Fibroblast of lung (primary cell): ENCODE measurements around the gene MROH2B. TPM values are rescaled to one million over a fixed set of nuclear protein-coding genes. Genes with fewer than 3 reads are reported as not detected.

Experiments
- DNase-seq, 2 donors: peaks; one replicate each; pipeline versions ENCODE4 v3.0.0 to v3.0.0-alpha.2; 2010; ENCODE audit warnings: low read depth in 2 of 2
- H2AFZ ChIP-seq: 2 replicates; pipeline ENCODE4 v1.5.1; 2012; ENCODE audit warnings: low read length, control low read depth, inconsistent platforms
- H3K27ac ChIP-seq: 2 replicates; pipeline ENCODE4 v1.5.1; 2011; ENCODE audit warnings: low read length, control low read depth; ENCODE audit not compliant: insufficient read depth
- H3K27me3 ChIP-seq: 2 replicates; pipeline ENCODE4 v1.5.1; 2011; ENCODE audit warnings: mild to moderate bottlenecking, low read length; ENCODE audit not compliant: control insufficient read depth, insufficient read depth
- H3K36me3 ChIP-seq: 2 replicates; pipeline ENCODE4 v1.5.1; 2011; ENCODE audit warnings: low read length; ENCODE audit not compliant: control insufficient read depth, insufficient read depth
- H3K4me1 ChIP-seq: 2 replicates; pipeline ENCODE4 v1.5.1; 2011; ENCODE audit warnings: low read length; ENCODE audit not compliant: control insufficient read depth, insufficient read depth; ENCODE audit errors: extremely low read depth
- H3K4me2 ChIP-seq: 2 replicates; pipeline ENCODE4 v1.5.1; 2011; ENCODE audit warnings: low read length, control low read depth; ENCODE audit not compliant: insufficient read depth; ENCODE audit errors: extremely low read depth
- H3K4me3 ChIP-seq, 4 experiments: fragments of 200-600 bp in 1 of 4; sonication (generic) in 1 of 4; replicated peaks in 1 of 4; 2 replicates each; pipeline ENCODE4 v1.5.1; 2011 to 2016; ENCODE audit warnings: low read length in 4 of 4, low read depth in 3 of 4, mild to moderate bottlenecking in 3 of 4, control low read depth in 2 of 4, inconsistent platforms in 1 of 4, mixed read lengths in 1 of 4; ENCODE audit not compliant: insufficient read depth in 1 of 4; ENCODE audit errors: control extremely low read depth in 1 of 4
- H3K79me2 ChIP-seq: 2 replicates; pipeline ENCODE4 v1.5.1; 2012; ENCODE audit warnings: mild to moderate bottlenecking, low read length, inconsistent platforms; ENCODE audit not compliant: control insufficient read depth, insufficient read depth
- H3K9ac ChIP-seq: 2 replicates; pipeline ENCODE4 v1.5.1; 2011; ENCODE audit warnings: mild to moderate bottlenecking, low read length, control low read depth; ENCODE audit not compliant: insufficient read depth
- H3K9me3 ChIP-seq: 2 replicates; pipeline ENCODE4 v1.5.1; 2012; ENCODE audit warnings: low read depth, low read length; ENCODE audit not compliant: control insufficient read depth, insufficient read depth
- H4K20me1 ChIP-seq: 2 replicates; pipeline ENCODE4 v1.5.1; 2011; ENCODE audit warnings: low read length; ENCODE audit not compliant: control insufficient read depth, insufficient read depth; ENCODE audit errors: extremely low read depth
- CTCF ChIP-seq, 2 donors: IDR thresholded peaks in 1 of 2; conservative IDR thresholded peaks in 1 of 2; 1 replicate in 1 of 2; 2 replicates in 1 of 2; pipeline ENCODE4 v1.5.1; 2011 to 2012; ENCODE audit warnings: low read length in 2 of 2, control low read depth in 1 of 2, inconsistent platforms in 1 of 2, low read depth in 1 of 2, mild to moderate bottlenecking in 1 of 2
- EZH2 ChIP-seq: IDR thresholded peaks from 2 replicates; pipeline ENCODE4 v1.5.1; 2012; ENCODE audit warnings: low read length, control low read depth, mild to moderate bottlenecking; ENCODE audit errors: missing control alignments
- polyA plus RNA-seq, 2 donors: library from polyadenylated mRNA; depleted of rRNA in 1 of 2; stranded (reverse) in 1 of 2; unstranded in 1 of 2; fragments of >200 nt; gene quantifications; 2 replicates each; pipeline ENCODE4 v1.2.1, GENCODE V29; 2011 to 2012; ENCODE audit warnings: missing spikeins in 1 of 2
- total RNA-seq: library from RNA; depleted of rRNA; stranded (reverse); fragments of >200 nt; gene quantifications from 2 replicates; pipeline ENCODE4 v1.2.1, GENCODE V29; 2014

Gene MROH2B
- total and polyA plus RNA-seq, 2 donors (not counting 1 experiment from before 2014, with no cell fraction given), result not detected

DNA sequence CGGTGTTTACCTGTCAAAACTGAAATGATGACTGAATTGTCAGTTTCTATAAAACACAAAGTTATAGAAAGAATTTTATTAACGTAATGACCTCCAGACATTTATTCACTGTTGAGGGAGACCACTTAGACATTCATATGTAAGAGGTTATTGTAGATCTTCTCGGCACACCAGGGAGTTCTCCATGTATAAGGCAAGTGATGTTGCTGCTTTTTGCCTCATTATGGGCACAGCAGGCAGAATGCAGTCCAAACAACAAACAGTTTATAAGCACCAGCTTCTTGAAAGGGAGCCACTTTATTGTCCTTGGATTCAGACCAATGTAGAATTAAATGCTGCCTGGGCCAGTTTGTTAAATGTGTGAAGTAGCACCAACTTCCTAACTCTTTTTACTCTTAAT lies 95.1 kb downstream of the MROH2B start:
- no peak overlapping the region for H3K27ac ChIP-seq
- H3K27me3 ChIP-seq, result no peaks in the 10 kb centered on the region

GRCh38 chr5:40973364-40974004 lies 97.7 kb downstream of the MROH2B start:
- Histone ChIP-seq H3K36me3 (no peaks in the 10 kb centered on the region), H3K79me2 (no peaks in the 10 kb centered on the region), H3K4me3 (no peak overlapping the region), H3K27ac (no peak overlapping the region), H2AFZ (no peak overlapping the region), H3K9me3 (no peaks in the 10 kb centered on the region), H3K27me3 (no peaks in the 10 kb centered on the region), H3K4me1 (no peaks in the 10 kb centered on the region), H4K20me1 (no peaks in the 10 kb centered on the region), H3K4me2 (no peak overlapping the region), H3K9ac (no peak overlapping the region)
- DNase-seq, result no peak
- TF ChIP-seq CTCF (conservative IDR thresholded peaks at IDR 0.05 in 1 of 2, IDR thresholded peaks at IDR 0.05 in 1 of 2; ENCODE audit: low read depth in 1 of 2, low read length in 2 of 2), result no peak
- TF ChIP-seq EZH2, result no peak

More for the DNA sequence above, 95.1 kb downstream of the MROH2B start:
- no peaks in the 10 kb centered on the region for H3K9me3 ChIP-seq
- no peaks in the 10 kb centered on the region for H3K4me1 ChIP-seq
- no peaks in the 10 kb centered on the region for H3K36me3 ChIP-seq
- no peak overlapping the region for H2AFZ ChIP-seq
- no peak for DNase-seq
- H3K79me2 ChIP-seq, result no peaks in the 10 kb centered on the region
- no peak overlapping the region for H3K9ac ChIP-seq
- no peak for TF ChIP-seq EZH2
- TF ChIP-seq CTCF (conservative IDR thresholded peaks at IDR 0.05 in 1 of 2, IDR thresholded peaks at IDR 0.05 in 1 of 2; ENCODE audit: low read depth in 1 of 2, low read length in 2 of 2), result no peak
- no peak overlapping the region for H3K4me3 ChIP-seq
- H4K20me1 ChIP-seq, result no peaks in the 10 kb centered on the region
- no peak overlapping the region for H3K4me2 ChIP-seq

GRCh38 chr5:40972434-40972833 lies 98.7 kb downstream of the MROH2B start:
- H4K20me1 ChIP-seq, result no peaks in the 10 kb centered on the region
- DNase-seq, result no peak
- no peak overlapping the region for H3K9ac ChIP-seq
- no peaks in the 10 kb centered on the region for H3K9me3 ChIP-seq
- H3K4me2 ChIP-seq, result no peak overlapping the region
- H2AFZ ChIP-seq, result no peak overlapping the region
- no peak overlapping the region for H3K27ac ChIP-seq
- H3K36me3 ChIP-seq, result no peaks in the 10 kb centered on the region
- TF ChIP-seq CTCF (conservative IDR thresholded peaks at IDR 0.05 in 1 of 2, IDR thresholded peaks at IDR 0.05 in 1 of 2; ENCODE audit: low read depth in 1 of 2, low read length in 2 of 2), result no peak
- TF ChIP-seq EZH2, result no peak
- no peaks in the 10 kb centered on the region for H3K79me2 ChIP-seq
- H3K4me3 ChIP-seq, result no peak overlapping the region
- no peaks in the 10 kb centered on the region for H3K27me3 ChIP-seq
- no peaks in the 10 kb centered on the region for H3K4me1 ChIP-seq
